CD4-positive, alpha-beta memory T cell (primary cell): ENCODE results near the gene CLIP3. TPM values are rescaled to one million over a fixed set of nuclear protein-coding genes. Genes with fewer than 3 reads are reported as not detected.

Source experiments
- CTCF ChIA-PET: fragments of 350-600 bp; sonication (Branson Sonifier 250); formaldehyde crosslinking; loops from one replicate; lab custom pipeline; 2021; ENCODE audit warnings: inconsistent platforms; ENCODE audit not compliant: partially characterized antibody; lab: Charles Lee
- POLR2A ChIA-PET: fragments of 350-600 bp; sonication (Branson Sonifier 250); formaldehyde crosslinking; loops from one replicate; lab custom pipeline; 2021; ENCODE audit not compliant: partially characterized antibody; lab: Charles Lee
- DNase-seq, 5 donors: peaks; one replicate each; pipeline versions ENCODE4 v3.0.0 to v3.0.0-alpha.2; 2020 to 2022; ENCODE audit warnings: mixed read lengths in 1 of 5
- H3K27ac ChIP-seq: one replicate; pipeline ENCODE4 v1.7.0; 2013; ENCODE audit warnings: low read depth, low read length
- H3K27me3 ChIP-seq: 2 replicates; pipeline ENCODE4 v1.7.0; 2013; ENCODE audit warnings: mild to moderate bottlenecking, low read length, moderate library complexity; ENCODE audit not compliant: insufficient read depth
- H3K36me3 ChIP-seq: 2 replicates; pipeline ENCODE4 v1.7.0; 2013; ENCODE audit warnings: mild to moderate bottlenecking, low read length, moderate library complexity; ENCODE audit not compliant: insufficient read depth
- H3K4me1 ChIP-seq: 2 replicates; pipeline ENCODE4 v1.7.0; 2013; ENCODE audit warnings: mild to moderate bottlenecking, low read length, moderate library complexity; ENCODE audit not compliant: insufficient read depth
- H3K4me3 ChIP-seq, 2 donors: one replicate each; pipeline ENCODE4 v1.7.0; 2013; ENCODE audit warnings: low read length in 2 of 2, mild to moderate bottlenecking in 1 of 2
- H3K9me3 ChIP-seq, 2 donors: one replicate each; pipeline ENCODE4 v1.7.0; 2013; ENCODE audit warnings: low read length in 2 of 2, control low read depth in 1 of 2; ENCODE audit not compliant: control insufficient read depth in 1 of 2
- H3K27ac Mint-ChIP-seq, 7 donors: one replicate each; pipeline ENCODE4 v1.8.0; 2020 to 2021; ENCODE audit warnings: mixed read lengths in 7 of 7, mild to moderate bottlenecking in 6 of 7, inconsistent platforms in 3 of 7, moderate library complexity in 3 of 7
- H3K27me3 Mint-ChIP-seq, 2 donors: one replicate each; pipeline ENCODE4 v1.8.0; 2020 to 2021; ENCODE audit warnings: mixed read lengths in 2 of 2
- H3K36me3 Mint-ChIP-seq, 2 donors: one replicate each; pipeline ENCODE4 v1.8.0; 2020 to 2021; ENCODE audit warnings: mixed read lengths in 2 of 2, inconsistent platforms in 1 of 2, mild to moderate bottlenecking in 1 of 2
- H3K4me1 Mint-ChIP-seq, 4 donors: one replicate each; pipeline ENCODE4 v1.8.0; 2020 to 2021; ENCODE audit warnings: mixed read lengths in 4 of 4, mild to moderate bottlenecking in 1 of 4
- H3K4me3 Mint-ChIP-seq, 8 donors: one replicate each; pipeline ENCODE4 v1.8.0; 2020 to 2021; ENCODE audit warnings: mixed read lengths in 8 of 8, mild to moderate bottlenecking in 7 of 8, moderate library complexity in 6 of 8, inconsistent platforms in 3 of 8
- H3K9me3 Mint-ChIP-seq, 8 donors: one replicate each; pipeline ENCODE4 v1.8.0; 2020 to 2021; ENCODE audit warnings: mixed read lengths in 8 of 8, mild to moderate bottlenecking in 5 of 8, inconsistent platforms in 3 of 8, moderate library complexity in 1 of 8
- intact Hi-C: fragments of 100-400 bp; cut with micrococcal nuclease; formaldehyde crosslinking; loops from one replicate; pipeline ENCODE4 v1.15.1; 2023
- polyA plus RNA-seq, 2 donors: library from polyadenylated mRNA; unstranded; fragments of 300-500 nt; fragmentation: Illumina TruSeq; gene quantifications; one replicate each; pipeline ENCODE4 v1.2.3, GENCODE V29; 2021
- total RNA-seq, 2 experiments: library from RNA; stranded (reverse); gene quantifications; one replicate each; pipeline ENCODE4 v1.2.3, GENCODE V29; 2021

CLIP3 gene
- total and polyA plus RNA-seq, 4 experiments from 2014 or later = 0.37 to 2.4 (median 2.0) TPM

- H3K27me3 Mint-ChIP-seq = peaks cover 4 to 13% of the 10 kb centered on the region in 2 donors
- no peak for DNase-seq
- H3K9me3 ChIP-seq = no peaks in the 10 kb centered on the region
- H3K4me1 Mint-ChIP-seq = no peaks in the 10 kb centered on the region
- peak overlapping the region in 1 of 7 donors; percentile 22 for H3K27ac Mint-ChIP-seq
- ChIA-PET CTCF (no interaction called here), POLR2A (no interaction called here)
- H3K36me3 ChIP-seq = no peaks in the 10 kb centered on the region
- no peaks in the 10 kb centered on the region for H3K27me3 ChIP-seq
- intact Hi-C loops = no loop called here
- no peaks in the 10 kb centered on the region for H3K36me3 Mint-ChIP-seq
- H3K4me1 ChIP-seq = no peaks in the 10 kb centered on the region
- no peak overlapping the region for H3K4me3 Mint-ChIP-seq
- H3K9me3 Mint-ChIP-seq = no peaks in the 10 kb centered on the region
- H3K27ac ChIP-seq = no peak overlapping the region
- no peak overlapping the region for H3K4me3 ChIP-seq
Observed at GRCh38 chr19:35977446-35978222, 55.0 kb downstream of the CLIP3 start.

DNA sequence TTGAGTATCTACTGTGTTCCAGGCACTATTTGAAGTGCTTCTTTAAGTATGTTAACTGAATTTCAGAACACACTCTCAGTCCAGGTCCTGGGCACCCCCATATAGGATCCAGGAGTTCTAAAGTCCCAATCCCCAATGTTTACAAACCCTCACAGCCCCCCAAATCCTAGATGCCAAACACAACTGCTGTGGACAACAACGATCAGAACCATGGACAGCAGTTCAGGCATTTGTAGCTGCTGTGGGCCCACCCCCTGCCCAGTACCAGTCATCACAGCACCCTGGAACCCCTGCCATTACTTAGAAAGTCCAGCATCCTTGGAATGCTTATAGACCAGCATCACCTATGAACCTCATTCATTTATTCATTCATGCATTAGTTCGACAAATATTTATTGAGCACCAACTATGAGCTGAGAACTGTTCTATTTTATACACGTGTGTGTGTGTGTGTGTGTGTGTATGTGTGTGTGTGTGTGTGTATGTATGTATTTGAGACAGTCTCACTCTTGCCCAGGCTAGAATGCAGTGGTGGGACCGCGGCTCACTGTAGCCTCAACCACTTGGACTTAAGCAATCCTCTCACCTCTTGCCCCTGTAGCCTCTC lies 57.0 kb downstream of the CLIP3 start:
- no peak overlapping the region for H3K4me3 Mint-ChIP-seq
- H3K27ac Mint-ChIP-seq = no peak overlapping the region
- CTCF ChIA-PET = no interaction called here
- H3K9me3 Mint-ChIP-seq = no peaks in the 10 kb centered on the region
- no peaks in the 10 kb centered on the region for H3K36me3 Mint-ChIP-seq
- H3K4me1 Mint-ChIP-seq = no peaks in the 10 kb centered on the region
- H3K9me3 ChIP-seq = no peaks in the 10 kb centered on the region
- no peaks in the 10 kb centered on the region for H3K36me3 ChIP-seq
- no peaks in the 10 kb centered on the region for H3K4me1 ChIP-seq
- POLR2A ChIA-PET = no interaction called here
- H3K27me3 Mint-ChIP-seq = peaks cover under 1 to 6% of the 10 kb centered on the region in 2 donors
- intact Hi-C loops = no loop called here
- H3K4me3 ChIP-seq = no peak overlapping the region
- H3K27ac ChIP-seq = no peak overlapping the region
- H3K27me3 ChIP-seq = no peaks in the 10 kb centered on the region
- DNase-seq = peak in 1 of 5 donors; percentile 18

- H3K36me3 Mint-ChIP-seq = no peaks in the 10 kb centered on the region
- Histone ChIP-seq H3K4me1 (no peaks in the 10 kb centered on the region), H3K27me3 (no peaks in the 10 kb centered on the region), H3K27ac (no peak overlapping the region), H3K9me3 (no peaks in the 10 kb centered on the region), H3K36me3 (no peaks in the 10 kb centered on the region), H3K4me3 (no peak overlapping the region)
- H3K4me3 Mint-ChIP-seq = no peak overlapping the region
- intact Hi-C loops = no loop called here
- no peak for DNase-seq
- POLR2A ChIA-PET = no interaction called here
- peaks cover 2 to 7% (median 5%) of the 10 kb centered on the region in 4 donors for H3K4me1 Mint-ChIP-seq
- H3K9me3 Mint-ChIP-seq = no peaks in the 10 kb centered on the region
- H3K27ac Mint-ChIP-seq = no peak overlapping the region
- H3K27me3 Mint-ChIP-seq = peaks cover 1 to 3% of the 10 kb centered on the region in 2 donors
- CTCF ChIA-PET = no interaction called here
Observed at GRCh38 chr19:35973487-35973886, 59.2 kb downstream of the CLIP3 start.

GRCh38 chr19:35966771-35967170 lies 65.9 kb downstream of the CLIP3 start:
- no peaks in the 10 kb centered on the region for H3K9me3 Mint-ChIP-seq
- H3K4me3 Mint-ChIP-seq = no peak overlapping the region
- Histone ChIP-seq H3K4me3 (no peak overlapping the region), H3K27ac (no peak overlapping the region), H3K27me3 (no peaks in the 10 kb centered on the region), H3K4me1 (no peaks in the 10 kb centered on the region), H3K9me3 (no peaks in the 10 kb centered on the region), H3K36me3 (no peaks in the 10 kb centered on the region)
- ChIA-PET POLR2A (no interaction called here), CTCF (interaction anchor here (1.5 to 1.9 kb wide), 4 partner anchors 9 to 28 kb away, joined by 3 to 7 read pairs (median 6); no protein-coding TSS in a partner anchor)
- DNase-seq = no peak
- H3K36me3 Mint-ChIP-seq = no peaks in the 10 kb centered on the region
- H3K4me1 Mint-ChIP-seq = peaks cover 2 to 12% (median 6%) of the 10 kb centered on the region in 4 donors
- H3K27ac Mint-ChIP-seq = no peak overlapping the region
- intact Hi-C loops = no loop called here
- H3K27me3 Mint-ChIP-seq = peaks cover 1 to 3% of the 10 kb centered on the region in 2 donors

Other genes with a start within 250 kb of the CLIP3 start
- not detected for gene PRODH2, start 220.0 kb downstream of the CLIP3 start, total RNA-seq
- not detected for gene PRODH2, start 220.0 kb downstream of the CLIP3 start, polyA plus RNA-seq
- gene NPHS1, start 180.4 kb downstream of the CLIP3 start, total RNA-seq = not detected
- gene NPHS1, start 180.4 kb downstream of the CLIP3 start, polyA plus RNA-seq = not detected
- not detected for gene KIRREL2, start 176.0 kb downstream of the CLIP3 start, total RNA-seq
- gene KIRREL2, start 176.0 kb downstream of the CLIP3 start, polyA plus RNA-seq = under 1 TPM in 1 of 2 donors, not detected in 1; 0.08 TPM
- gene APLP1, start 164.3 kb downstream of the CLIP3 start, total RNA-seq = not detected
- under 1 TPM in 1 of 2 donors, not detected in 1; 0.70 TPM for gene APLP1, start 164.3 kb downstream of the CLIP3 start, polyA plus RNA-seq
- 10 to 100 TPM; 36.6 to 50.0 TPM for gene NFKBID, start 132.3 kb downstream of the CLIP3 start, total RNA-seq
- gene NFKBID, start 132.3 kb downstream of the CLIP3 start, polyA plus RNA-seq = 1 to 10 TPM; 1.3 to 7.1 TPM
- 10 to 100 TPM; 66.2 to 75.2 TPM for gene HCST, start 130.3 kb downstream of the CLIP3 start, total RNA-seq
- 100 to 1,000 TPM; 567 to 684 TPM for gene HCST, start 130.3 kb downstream of the CLIP3 start, polyA plus RNA-seq
- 10 to 100 TPM; 12.7 to 17.3 TPM for gene TYROBP, start 124.6 kb downstream of the CLIP3 start, total RNA-seq
- 1 to 10 TPM; 2.3 to 2.5 TPM for gene TYROBP, start 124.6 kb downstream of the CLIP3 start, polyA plus RNA-seq
- 10 to 100 TPM; 15.7 to 16.3 TPM for gene LRFN3, start 96.5 kb downstream of the CLIP3 start, total RNA-seq
- 1 to 10 TPM in 1 of 2 donors, under 1 TPM in 1; 0.45 to 2.4 TPM for gene LRFN3, start 96.5 kb downstream of the CLIP3 start, polyA plus RNA-seq
- gene SDHAF1, start 37.7 kb downstream of the CLIP3 start, total RNA-seq = 10 to 100 TPM; 25.7 to 25.8 TPM
- gene SDHAF1, start 37.7 kb downstream of the CLIP3 start, polyA plus RNA-seq = 10 to 100 TPM; 21.9 to 41.3 TPM
- gene SYNE4, start 24.1 kb downstream of the CLIP3 start, total RNA-seq = 1 to 10 TPM; 4.8 to 5.0 TPM
- under 1 TPM in 1 of 2 donors, not detected in 1; 0.25 TPM for gene SYNE4, start 24.1 kb downstream of the CLIP3 start, polyA plus RNA-seq
- 10 to 100 TPM; 50.9 to 51.0 TPM for gene ALKBH6, start 18.7 kb downstream of the CLIP3 start, total RNA-seq
- gene ALKBH6, start 18.7 kb downstream of the CLIP3 start, polyA plus RNA-seq = 10 to 100 TPM; 20.8 to 21.0 TPM
- 1 to 10 TPM; 5.1 to 7.0 TPM for gene THAP8, start 21.4 kb upstream of the CLIP3 start, total RNA-seq
- gene THAP8, start 21.4 kb upstream of the CLIP3 start, polyA plus RNA-seq = 1 to 10 TPM; 4.0 to 8.6 TPM
- gene WDR62, start 22.0 kb upstream of the CLIP3 start, total RNA-seq = 1 to 10 TPM; 1.3 to 1.7 TPM
- under 1 TPM in 1 of 2 donors, not detected in 1; 0.08 TPM for gene WDR62, start 22.0 kb upstream of the CLIP3 start, polyA plus RNA-seq
- not detected for gene OVOL3, start 78.3 kb upstream of the CLIP3 start, total RNA-seq
- gene OVOL3, start 78.3 kb upstream of the CLIP3 start, polyA plus RNA-seq = not detected
- gene POLR2I, start 82.0 kb upstream of the CLIP3 start, total RNA-seq = 10 to 100 TPM; 52.4 to 55.0 TPM
- 100 to 1,000 TPM; 146 to 163 TPM for gene POLR2I, start 82.0 kb upstream of the CLIP3 start, polyA plus RNA-seq
- gene TBCB, start 82.6 kb upstream of the CLIP3 start, total RNA-seq = 100 to 1,000 TPM; 148 TPM
- 100 to 1,000 TPM; 256 to 308 TPM for gene TBCB, start 82.6 kb upstream of the CLIP3 start, polyA plus RNA-seq
- 100 to 1,000 TPM; 255 to 259 TPM for gene CAPNS1, start 107.2 kb upstream of the CLIP3 start, total RNA-seq
- gene CAPNS1, start 107.2 kb upstream of the CLIP3 start, polyA plus RNA-seq = 100 to 1,000 TPM; 123 to 184 TPM
- gene COX7A1, start 119.6 kb upstream of the CLIP3 start, total RNA-seq = not detected
- gene COX7A1, start 119.6 kb upstream of the CLIP3 start, polyA plus RNA-seq = not detected
- 10 to 100 TPM in 1 of 2 experiments, 1 to 10 TPM in 1; 8.4 to 10.9 TPM for gene ZNF565, start 181.8 kb upstream of the CLIP3 start, total RNA-seq
- 1 to 10 TPM in 1 of 2 donors, under 1 TPM in 1; 0.76 to 6.1 TPM for gene ZNF565, start 181.8 kb upstream of the CLIP3 start, polyA plus RNA-seq
- 10 to 100 TPM; 74.9 to 75.7 TPM for gene ZNF146, start 182.2 kb upstream of the CLIP3 start, total RNA-seq
- 10 to 100 TPM; 39.1 to 84.9 TPM for gene ZNF146, start 182.2 kb upstream of the CLIP3 start, polyA plus RNA-seq